ENCODE results near the gene PROCA1. TPM values are rescaled to one million over a fixed set of nuclear protein-coding genes. Genes with fewer than 3 reads are reported as not detected.

Gene PROCA1
- total RNA-seq, 1 donor from 2014 or later: 3.4 TPM

- Mint-ChIP-seq H3K4me1 (ENCODE audit: low read depth, unreplicated experiment) (no peaks in the 10 kb centered on the region), H3K36me3 (ENCODE audit: low read depth, unreplicated experiment) (peaks cover 28% of the 10 kb centered on the region)
Observed at GRCh38 chr17:28704219-28704858, 7.3 kb downstream of the PROCA1 start.

DNA sequence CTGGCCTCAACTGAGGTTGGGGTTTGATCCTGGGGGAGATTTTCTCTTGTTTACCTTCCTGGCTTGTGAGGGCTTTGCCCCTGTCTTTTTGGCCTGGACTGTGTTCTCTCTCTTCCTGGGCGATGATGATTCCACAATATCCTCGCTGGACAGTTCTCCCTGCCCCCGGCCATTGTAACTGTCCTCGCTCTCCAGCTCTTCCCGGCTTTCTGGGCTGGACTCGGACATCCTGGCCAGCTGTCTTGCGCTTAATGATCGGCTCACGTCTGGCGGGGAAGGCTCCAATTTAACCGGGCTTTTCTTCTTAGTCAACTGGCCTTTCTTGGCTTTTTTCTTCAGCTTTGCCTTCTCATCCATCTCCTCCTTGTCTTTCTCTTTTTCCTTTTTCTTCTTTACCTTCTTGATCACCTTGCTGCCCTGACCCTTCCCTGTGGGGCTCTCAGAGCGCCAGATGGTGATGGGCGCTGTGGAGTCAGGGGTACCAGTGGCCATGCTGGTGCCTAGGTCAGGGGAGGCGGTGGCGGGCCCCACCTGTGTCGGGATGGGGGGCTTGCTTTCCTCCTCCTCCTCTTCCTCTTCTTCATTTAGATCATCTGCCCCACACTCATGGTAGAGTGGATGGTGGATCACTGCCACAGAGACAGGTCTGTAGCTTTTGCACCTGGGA lies 8.0 kb downstream of the PROCA1 start:
- Mint-ChIP-seq H3K4me3 (ENCODE audit: unreplicated experiment) (no peak overlapping the region), H3K36me3 (ENCODE audit: low read depth, unreplicated experiment) (peaks cover 29% of the 10 kb centered on the region), H3K27me3 (ENCODE audit: low read depth, unreplicated experiment) (no peaks in the 10 kb centered on the region), H3K4me1 (ENCODE audit: low read depth, unreplicated experiment) (no peaks in the 10 kb centered on the region), H3K9me3 (ENCODE audit: unreplicated experiment) (no peaks in the 10 kb centered on the region), H3K27ac (ENCODE audit: unreplicated experiment) (no peak overlapping the region)
- no peak overlapping the region for H3K4me3 ChIP-seq (ENCODE audit: insufficient read depth, low read depth, low read length)
- H3K79me2 ChIP-seq (ENCODE audit: insufficient read depth, low read length): no peaks in the 10 kb centered on the region
- DNase-seq (ENCODE audit: low read depth) (no peak), FAIRE-seq (no peak)
- TF ChIP-seq EZH2 (IDR thresholded peaks at IDR 0.05; ENCODE audit: insufficient read depth, low read length): no peak
- TF ChIP-seq, protein P1, sequence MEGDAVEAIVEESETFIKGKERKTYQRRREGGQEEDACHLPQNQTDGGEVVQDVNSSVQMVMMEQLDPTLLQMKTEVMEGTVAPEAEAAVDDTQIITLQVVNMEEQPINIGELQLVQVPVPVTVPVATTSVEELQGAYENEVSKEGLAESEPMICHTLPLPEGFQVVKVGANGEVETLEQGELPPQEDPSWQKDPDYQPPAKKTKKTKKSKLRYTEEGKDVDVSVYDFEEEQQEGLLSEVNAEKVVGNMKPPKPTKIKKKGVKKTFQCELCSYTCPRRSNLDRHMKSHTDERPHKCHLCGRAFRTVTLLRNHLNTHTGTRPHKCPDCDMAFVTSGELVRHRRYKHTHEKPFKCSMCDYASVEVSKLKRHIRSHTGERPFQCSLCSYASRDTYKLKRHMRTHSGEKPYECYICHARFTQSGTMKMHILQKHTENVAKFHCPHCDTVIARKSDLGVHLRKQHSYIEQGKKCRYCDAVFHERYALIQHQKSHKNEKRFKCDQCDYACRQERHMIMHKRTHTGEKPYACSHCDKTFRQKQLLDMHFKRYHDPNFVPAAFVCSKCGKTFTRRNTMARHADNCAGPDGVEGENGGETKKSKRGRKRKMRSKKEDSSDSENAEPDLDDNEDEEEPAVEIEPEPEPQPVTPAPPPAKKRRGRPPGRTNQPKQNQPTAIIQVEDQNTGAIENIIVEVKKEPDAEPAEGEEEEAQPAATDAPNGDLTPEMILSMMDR (IDR thresholded peaks at IDR 0.05; ENCODE audit: insufficient read depth, low read depth, low read length): no peak
- no peak overlapping the region for H3K27ac ChIP-seq (ENCODE audit: low read depth, low read length)
- no peak overlapping the region for H3K4me2 ChIP-seq (ENCODE audit: low read length)
- no peak overlapping the region for H2AFZ ChIP-seq (ENCODE audit: low read depth, low read length)
- H3K9me3 ChIP-seq (ENCODE audit: insufficient read depth, low read depth, low read length): no peaks in the 10 kb centered on the region
- no peaks in the 10 kb centered on the region for H3K27me3 ChIP-seq (ENCODE audit: insufficient read depth, low read length)
- no peak overlapping the region for H3K9ac ChIP-seq (ENCODE audit: low read length)
- peaks cover 36% of the 10 kb centered on the region for H4K20me1 ChIP-seq (ENCODE audit: insufficient read depth, low read length)
- H3K4me1 ChIP-seq (ENCODE audit: insufficient read depth, low read length): no peaks in the 10 kb centered on the region
- peaks cover 34% of the 10 kb centered on the region for H3K36me3 ChIP-seq (ENCODE audit: insufficient read depth, low read length)

More at GRCh38 chr17:28704219-28704858, 7.3 kb downstream of the PROCA1 start:
- H3K27me3 Mint-ChIP-seq (ENCODE audit: low read depth, unreplicated experiment): no peaks in the 10 kb centered on the region
- Histone ChIP-seq H3K79me2 (ENCODE audit: insufficient read depth, low read length) (no peaks in the 10 kb centered on the region), H3K4me1 (ENCODE audit: insufficient read depth, low read length) (no peaks in the 10 kb centered on the region), H3K36me3 (ENCODE audit: insufficient read depth, low read length) (peaks cover 29% of the 10 kb centered on the region), H3K27me3 (ENCODE audit: insufficient read depth, low read length) (no peaks in the 10 kb centered on the region), H3K9me3 (ENCODE audit: insufficient read depth, low read depth, low read length) (no peaks in the 10 kb centered on the region), H3K9ac (ENCODE audit: low read length) (no peak overlapping the region), H3K27ac (ENCODE audit: low read depth, low read length) (no peak overlapping the region), H3K4me3 (ENCODE audit: insufficient read depth, low read depth, low read length) (no peak overlapping the region), H2AFZ (ENCODE audit: low read depth, low read length) (no peak overlapping the region), H3K4me2 (ENCODE audit: low read length) (no peak overlapping the region), H4K20me1 (ENCODE audit: insufficient read depth, low read length) (peaks cover 31% of the 10 kb centered on the region)
- no peak overlapping the region for H3K4me3 Mint-ChIP-seq (ENCODE audit: unreplicated experiment)
- DNase-seq (ENCODE audit: low read depth) (no peak), FAIRE-seq (no peak)
- TF ChIP-seq, protein P1 (IDR thresholded peaks at IDR 0.05; ENCODE audit: insufficient read depth, low read depth, low read length): no peak
- TF ChIP-seq EZH2 (IDR thresholded peaks at IDR 0.05; ENCODE audit: insufficient read depth, low read length): no peak
- H3K27ac Mint-ChIP-seq (ENCODE audit: unreplicated experiment): no peak overlapping the region
- no peaks in the 10 kb centered on the region for H3K9me3 Mint-ChIP-seq (ENCODE audit: unreplicated experiment)

- Histone ChIP-seq H3K9ac (ENCODE audit: low read length) (no peak overlapping the region), H3K27ac (ENCODE audit: low read depth, low read length) (no peak overlapping the region), H3K4me1 (ENCODE audit: insufficient read depth, low read length) (no peaks in the 10 kb centered on the region), H3K36me3 (ENCODE audit: insufficient read depth, low read length) (peaks cover 42% of the 10 kb centered on the region), H4K20me1 (ENCODE audit: insufficient read depth, low read length) (peaks cover 41% of the 10 kb centered on the region), H3K4me3 (ENCODE audit: insufficient read depth, low read depth, low read length) (no peak overlapping the region), H3K27me3 (ENCODE audit: insufficient read depth, low read length) (no peaks in the 10 kb centered on the region), H3K9me3 (ENCODE audit: insufficient read depth, low read depth, low read length) (no peaks in the 10 kb centered on the region), H3K79me2 (ENCODE audit: insufficient read depth, low read length) (no peaks in the 10 kb centered on the region), H3K4me2 (ENCODE audit: low read length) (no peak overlapping the region), H2AFZ (ENCODE audit: low read depth, low read length) (no peak overlapping the region)
- Mint-ChIP-seq H3K9me3 (ENCODE audit: unreplicated experiment) (no peaks in the 10 kb centered on the region), H3K4me3 (ENCODE audit: unreplicated experiment) (no peak overlapping the region), H3K27ac (ENCODE audit: unreplicated experiment) (no peak overlapping the region), H3K36me3 (ENCODE audit: low read depth, unreplicated experiment) (peaks cover 31% of the 10 kb centered on the region), H3K4me1 (ENCODE audit: low read depth, unreplicated experiment) (no peaks in the 10 kb centered on the region), H3K27me3 (ENCODE audit: low read depth, unreplicated experiment) (no peaks in the 10 kb centered on the region)
- no peak for DNase-seq (ENCODE audit: low read depth)
- FAIRE-seq: no peak
- TF ChIP-seq EZH2 (IDR thresholded peaks at IDR 0.05; ENCODE audit: insufficient read depth, low read length): no peak
- TF ChIP-seq, protein P1 (IDR thresholded peaks at IDR 0.05; ENCODE audit: insufficient read depth, low read depth, low read length): no peak
Observed at GRCh38 chr17:28702752-28703150, 8.9 kb downstream of the PROCA1 start.
